Right forelimb (tissue), 1 donor: ENCODE data around the gene SCAMP1.
"Not testable (repeated sequence)": the region's sequence is repeated elsewhere in the genome, so short reads cannot be mapped to it uniquely, and the experiment has no call there.

Experiments
- DNase-seq: peaks from one replicate; pipeline ENCODE4 v3.0.0-alpha.2; 2018

SCAMP1 gene, protein sequence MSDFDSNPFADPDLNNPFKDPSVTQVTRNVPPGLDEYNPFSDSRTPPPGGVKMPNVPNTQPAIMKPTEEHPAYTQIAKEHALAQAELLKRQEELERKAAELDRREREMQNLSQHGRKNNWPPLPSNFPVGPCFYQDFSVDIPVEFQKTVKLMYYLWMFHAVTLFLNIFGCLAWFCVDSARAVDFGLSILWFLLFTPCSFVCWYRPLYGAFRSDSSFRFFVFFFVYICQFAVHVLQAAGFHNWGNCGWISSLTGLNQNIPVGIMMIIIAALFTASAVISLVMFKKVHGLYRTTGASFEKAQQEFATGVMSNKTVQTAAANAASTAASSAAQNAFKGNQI

DNA sequence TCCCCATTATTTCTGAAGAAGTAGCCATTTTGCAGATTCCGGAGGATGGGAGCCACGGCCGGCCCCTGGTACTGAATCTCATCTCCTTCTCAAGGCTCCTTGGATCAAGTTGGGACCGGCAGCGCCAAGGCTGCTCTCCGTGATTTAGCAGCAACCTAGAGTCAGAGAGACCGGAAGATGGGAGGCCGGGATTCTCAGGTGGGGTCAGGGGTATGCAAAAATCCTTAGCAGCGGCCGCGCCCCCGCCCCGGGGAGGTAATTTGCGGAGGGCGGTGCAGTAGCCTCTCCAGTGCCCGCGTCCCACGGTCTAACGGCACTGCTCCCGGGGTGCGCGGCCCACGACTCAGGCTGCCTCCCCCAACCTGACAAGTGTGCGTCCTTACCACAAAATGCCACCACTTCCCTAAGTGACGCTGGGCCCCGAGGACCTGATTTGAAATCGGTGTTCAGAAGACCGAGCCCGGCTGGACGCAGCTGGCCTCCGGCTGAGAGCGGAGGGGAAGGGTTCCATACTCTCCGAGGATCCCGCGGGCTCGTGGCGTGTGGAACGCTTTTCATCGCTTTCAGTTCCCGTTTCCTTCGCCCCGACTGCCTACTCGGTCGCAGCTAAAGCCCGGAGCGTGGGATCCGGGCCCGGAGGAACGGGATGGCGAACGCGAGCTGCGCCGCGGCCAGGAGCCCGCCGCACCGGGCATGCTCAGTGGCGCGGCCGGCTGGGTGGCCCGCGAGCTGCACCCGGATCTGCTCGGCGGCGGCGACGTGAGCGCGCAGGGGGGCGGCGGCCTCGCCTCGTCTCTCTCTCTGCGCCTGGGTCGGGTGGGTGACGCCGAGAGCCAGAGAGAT lies at the start of gene SCAMP1:
TSS of gene SCAMP1 (plus strand) at position 787 of the 843 bp plus-strand sequence. CDS start at position 842, 55 bp downstream.
- DNase-seq: peak; percentile 96

- no peak for DNase-seq
These were observed 42.9 kb upstream of the SCAMP1 start for GRCh38 chr5:78317515-78317914.

- no peak for DNase-seq
These were observed 42.1 kb upstream of the SCAMP1 start for GRCh38 chr5:78318337-78318736.

DNA sequence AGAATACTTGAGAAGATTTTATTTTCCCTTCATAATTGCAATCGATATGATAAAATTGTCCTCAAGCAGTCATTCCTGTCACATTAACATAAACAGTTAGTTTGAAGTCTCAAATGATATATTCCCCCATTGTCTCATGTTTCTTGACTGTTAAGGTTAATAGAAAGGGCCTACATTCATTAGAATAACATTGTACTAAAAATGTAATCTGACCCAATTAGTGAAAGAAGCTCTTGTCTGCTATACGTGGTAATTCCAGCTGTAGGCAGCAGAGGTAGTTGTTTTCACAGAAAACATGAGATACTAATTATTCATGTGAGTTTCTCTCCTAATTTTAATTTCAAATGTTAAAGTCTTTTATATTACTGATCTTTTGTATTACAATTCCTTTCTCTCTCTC lies 40.0 kb upstream of the SCAMP1 start:
- no peak for DNase-seq

DNA sequence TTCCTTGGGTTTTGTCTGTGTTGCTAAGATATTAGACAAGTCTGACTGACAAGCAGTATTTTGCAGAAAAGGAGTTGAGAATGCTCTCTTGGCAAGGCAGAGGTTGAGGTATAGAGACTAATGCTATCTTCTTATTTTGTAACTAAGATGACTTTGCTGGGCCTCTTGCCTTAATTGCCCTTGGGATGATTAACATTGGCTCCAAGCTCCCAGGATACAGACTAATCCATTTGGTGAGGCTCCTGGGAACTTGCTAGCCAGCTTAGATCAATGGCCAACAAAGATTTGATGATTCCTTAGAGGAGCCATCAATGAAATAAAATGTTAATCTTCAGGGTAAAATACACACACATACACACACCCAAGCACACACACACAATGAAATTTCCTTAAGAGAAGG lies 37.2 kb upstream of the SCAMP1 start:
- no peak for DNase-seq

GRCh38 chr5:78326930-78327329 lies 33.5 kb upstream of the SCAMP1 start:
- DNase-seq: no peak

DNA sequence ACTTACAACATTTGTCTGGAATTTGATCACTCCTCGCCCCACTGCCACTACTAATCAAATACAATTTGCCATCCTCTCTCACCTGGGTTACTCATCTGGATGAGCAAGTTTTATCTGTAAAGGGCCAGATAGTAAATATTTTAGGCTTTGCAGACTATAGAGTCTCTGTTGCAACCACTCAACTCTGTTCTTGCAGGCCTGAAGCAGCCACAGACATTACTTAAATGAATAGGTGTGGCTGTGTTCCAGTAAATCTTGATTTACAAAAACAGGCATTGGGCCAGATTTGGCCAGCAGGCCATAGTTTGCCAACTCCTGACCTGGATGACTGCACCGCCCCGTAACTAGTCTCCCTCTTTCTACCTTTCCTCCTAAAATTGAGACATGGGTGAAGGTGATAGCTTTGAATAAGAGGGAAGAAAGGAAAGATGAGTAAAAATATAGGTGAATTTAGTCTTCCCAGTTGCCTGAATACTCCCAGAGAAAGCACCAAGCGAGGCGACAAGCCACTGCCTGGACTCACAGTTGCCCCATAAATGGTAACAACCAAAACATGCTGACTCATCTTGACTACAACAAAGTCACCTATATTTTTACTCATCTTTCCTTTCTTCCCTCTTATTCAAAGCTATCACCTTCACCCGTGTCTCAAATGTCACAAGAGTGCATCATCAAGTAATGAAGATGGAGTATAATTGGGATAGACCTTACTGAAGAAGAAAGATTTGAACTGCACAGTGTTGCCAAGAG lies 32.5 kb upstream of the SCAMP1 start:
- no peak for DNase-seq

- no peak for DNase-seq
These were observed 31.7 kb upstream of the SCAMP1 start for GRCh38 chr5:78328585-78329173.

- DNase-seq: no peak
These were observed 28.8 kb upstream of the SCAMP1 start for GRCh38 chr5:78331523-78332080.

DNA sequence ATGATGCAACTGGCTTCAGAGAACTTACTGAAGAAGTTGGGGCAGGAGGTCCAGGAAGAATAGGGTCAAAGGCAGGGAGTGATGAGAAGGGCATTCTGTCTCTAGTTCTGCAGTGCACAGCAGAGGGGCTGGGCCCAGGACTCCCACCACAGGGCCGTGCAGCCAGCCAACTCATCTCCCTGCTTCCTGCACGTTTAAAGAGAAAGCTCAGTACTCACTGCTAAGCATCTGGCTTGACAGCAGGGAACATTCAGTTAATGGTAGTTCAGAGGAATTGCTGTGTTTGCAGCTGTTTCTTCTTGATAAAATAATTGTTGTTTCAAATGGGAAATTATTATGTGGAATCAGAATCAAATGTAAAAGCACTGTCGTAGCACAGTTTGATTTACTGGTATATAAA lies 25.6 kb upstream of the SCAMP1 start:
- DNase-seq: no peak

DNA sequence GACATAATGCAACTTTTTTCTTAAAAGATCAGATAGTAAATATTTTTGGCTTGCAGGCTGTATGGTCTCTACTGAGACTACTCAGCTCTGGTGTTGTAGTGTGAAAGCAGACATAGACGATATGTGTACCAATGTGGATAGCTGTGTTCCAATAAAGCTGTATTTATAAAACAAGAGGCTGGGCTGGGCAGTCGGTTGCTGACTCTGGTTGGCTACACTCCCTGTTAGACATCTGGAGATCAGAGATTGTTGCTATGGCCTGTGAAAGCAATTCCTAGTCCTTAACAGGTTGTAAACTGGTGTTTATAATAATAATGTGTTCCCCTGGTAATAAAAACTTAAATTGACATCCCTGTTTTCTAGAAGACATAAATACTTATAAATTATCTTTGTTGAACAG lies 24.4 kb upstream of the SCAMP1 start:
- DNase-seq: no peak

- no peak for DNase-seq
These were observed 23.7 kb upstream of the SCAMP1 start for GRCh38 chr5:78336698-78337097.

GRCh38 chr5:78339617-78340436 lies 20.6 kb upstream of the SCAMP1 start:
- DNase-seq: no peak

DNA sequence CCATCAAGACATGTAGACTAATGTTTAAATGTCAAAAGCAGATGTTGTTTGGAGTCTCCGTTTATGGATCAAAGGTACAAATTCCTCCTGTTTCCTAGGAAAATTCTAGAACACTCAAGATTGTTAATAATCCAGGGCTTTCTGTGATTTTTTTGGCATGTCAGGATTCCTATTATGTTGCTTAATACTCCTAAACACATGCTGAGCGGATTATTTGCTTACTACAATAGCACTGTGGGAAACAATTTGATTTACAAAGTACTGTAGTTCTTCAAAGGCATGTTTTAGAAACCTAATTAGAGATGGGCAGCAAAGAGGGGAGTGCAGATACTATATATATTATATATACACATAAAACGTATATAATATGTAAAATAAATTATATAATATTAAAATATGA lies 19.0 kb upstream of the SCAMP1 start:
- DNase-seq: no peak

- no peak for DNase-seq
These were observed 14.9 kb upstream of the SCAMP1 start for GRCh38 chr5:78345485-78345884.

DNA sequence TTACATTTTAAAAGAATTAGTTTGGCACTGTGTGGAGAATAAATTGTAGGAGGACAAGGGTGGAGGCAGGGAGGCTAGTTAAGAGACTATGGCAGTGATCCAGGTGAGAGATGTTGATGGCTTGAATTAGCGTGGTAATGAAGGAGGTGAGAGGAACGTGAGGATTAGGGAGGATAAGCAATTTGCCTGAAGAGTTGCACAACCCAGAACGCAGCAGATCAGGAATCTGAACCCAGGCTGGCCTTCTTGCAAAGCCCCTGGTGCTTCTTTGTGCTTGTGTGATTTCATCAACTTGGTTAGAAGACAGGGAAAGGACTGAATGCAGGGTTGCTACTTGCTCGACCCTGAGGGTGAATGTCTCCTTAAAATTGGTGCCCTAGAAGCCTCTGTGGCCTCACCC lies 6.9 kb upstream of the SCAMP1 start:
- DNase-seq: no peak

GRCh38 chr5:78354066-78354670 lies 6.2 kb upstream of the SCAMP1 start:
- no peak for DNase-seq

DNA sequence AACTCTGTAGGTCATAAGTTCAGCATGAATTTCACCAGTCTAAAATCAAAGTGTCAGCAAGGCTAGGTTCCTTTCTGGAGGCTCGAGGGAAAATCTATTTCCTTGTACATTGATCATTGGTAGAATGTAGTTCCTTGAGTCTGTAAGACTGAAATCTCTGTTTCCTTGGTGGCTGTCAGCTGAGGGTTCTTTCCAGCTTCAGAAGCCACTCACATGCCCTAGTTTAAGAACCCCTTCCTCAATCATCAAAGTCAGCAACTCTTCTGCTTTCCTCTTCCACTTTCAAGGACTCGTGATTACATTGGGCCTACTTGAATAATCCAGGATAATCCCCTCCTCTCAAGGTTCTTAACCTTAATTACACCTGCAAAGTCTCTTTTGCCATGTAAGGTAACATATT lies 4.9 kb upstream of the SCAMP1 start:
- DNase-seq: no peak

DNA sequence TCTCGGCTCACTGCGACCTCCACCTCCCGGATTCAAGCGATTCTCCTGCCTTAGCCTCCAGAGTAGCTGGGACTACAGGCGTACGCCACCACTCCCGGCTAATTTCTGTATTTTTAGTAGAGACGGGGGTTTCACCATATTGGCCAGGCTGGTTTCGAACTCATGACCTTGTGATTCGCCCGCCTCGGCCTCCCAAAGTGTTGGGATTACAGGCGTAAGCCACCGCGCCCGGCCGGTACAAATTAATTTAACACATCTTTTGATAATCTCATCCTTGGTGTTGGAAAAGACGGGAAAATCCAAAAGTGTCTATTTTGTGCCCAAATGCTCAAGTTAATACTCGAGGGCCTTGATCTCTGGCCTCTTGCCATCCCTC lies 974 bp upstream of the SCAMP1 start:
- DNase-seq: not testable (repeated sequence)

DNA sequence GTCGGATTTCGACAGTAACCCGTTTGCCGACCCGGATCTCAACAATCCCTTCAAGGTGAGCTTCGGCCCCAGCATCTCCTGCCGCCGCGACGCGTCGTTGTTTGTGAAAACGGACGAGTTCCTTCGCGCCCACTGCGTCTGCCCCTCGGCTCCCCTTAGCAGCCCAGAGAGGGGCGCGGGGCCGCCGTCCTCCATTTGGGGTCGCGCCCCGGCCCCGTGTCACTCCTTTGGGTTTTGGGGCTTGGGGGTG lies 182 bp downstream of the SCAMP1 start:
- DNase-seq: no peak

GRCh38 chr5:78360924-78361630 lies 660 bp downstream of the SCAMP1 start:
- DNase-seq: peak; percentile 69
